ENCODE data around the gene FKBP2. TPM values are rescaled to one million over a fixed set of nuclear protein-coding genes. Genes with fewer than 3 reads are reported as not detected.

Gene FKBP2
- total and polyA plus RNA-seq, 4 donors: 60.8 to 241 (median 124) TPM

DNA sequence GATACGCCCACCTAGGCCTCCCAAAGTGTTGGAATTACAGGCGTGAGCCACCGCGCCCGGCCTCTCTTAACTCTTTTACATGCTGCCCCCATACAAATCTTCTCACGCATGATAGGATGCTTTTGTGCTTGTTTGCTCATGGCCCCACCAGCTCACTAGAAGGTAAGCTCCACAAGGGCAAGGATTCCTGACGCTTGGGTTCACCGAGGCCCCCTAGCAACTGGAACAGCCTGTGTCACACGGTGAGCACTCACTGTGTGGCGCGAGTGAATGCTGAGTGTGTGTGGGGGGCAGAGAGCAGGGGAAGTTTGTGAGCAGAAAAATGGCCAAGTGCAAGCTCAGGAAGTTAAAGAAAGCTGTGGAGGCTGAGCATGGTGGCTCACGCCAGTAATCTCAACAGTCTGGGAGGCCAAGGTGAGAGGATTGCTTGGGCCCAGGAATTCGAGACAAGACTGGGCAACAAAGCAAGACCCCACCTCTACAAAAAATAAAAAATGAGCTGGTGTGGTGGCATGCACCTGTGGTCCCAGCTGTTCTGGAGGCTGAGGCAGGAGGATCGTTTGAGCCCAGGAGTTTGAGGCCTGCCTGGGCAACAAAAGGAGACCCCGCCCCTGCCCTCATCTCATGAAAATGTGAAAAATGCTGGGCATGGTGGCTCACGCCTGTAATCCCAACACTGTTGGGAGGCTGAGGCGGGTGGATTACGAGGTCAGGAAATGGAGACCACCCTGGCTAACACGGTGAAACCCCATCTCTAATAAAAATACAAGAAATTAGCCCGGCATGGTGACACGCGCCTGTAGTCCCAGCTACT lies 41.3 kb downstream of the FKBP2 start (continued):
- TF ChIP-seq ZBTB33 (IDR thresholded peaks at IDR 0.05) (no peak), FOXA1 (IDR thresholded peaks at IDR 0.05) (no peak), JUND (IDR thresholded peaks at IDR 0.05) (no peak), NR2F2 (IDR thresholded peaks at IDR 0.05) (no peak), SP1 (IDR thresholded peaks at IDR 0.05) (no peak), RXRA (IDR thresholded peaks at IDR 0.05) (no peak), HNF4G (IDR thresholded peaks at IDR 0.05) (no peak)
- TF ChIP-seq, protein P1, sequence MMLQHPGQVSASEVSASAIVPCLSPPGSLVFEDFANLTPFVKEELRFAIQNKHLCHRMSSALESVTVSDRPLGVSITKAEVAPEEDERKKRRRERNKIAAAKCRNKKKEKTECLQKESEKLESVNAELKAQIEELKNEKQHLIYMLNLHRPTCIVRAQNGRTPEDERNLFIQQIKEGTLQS (IDR thresholded peaks at IDR 0.05): no peak

GRCh38 chr11:64283092-64283491 lies 42.2 kb downstream of the FKBP2 start:
- Histone ChIP-seq H3K4me3 (ENCODE audit: low read depth in 1 of 3, low read length in 3 of 3) (no peak overlapping the region), H3K9ac (ENCODE audit: low read depth in 1 of 2, low read length in 2 of 2) (peak overlapping the region in 1 of 2 donors; percentile 3), H3K9me3 (ENCODE audit: control insufficient read depth in 4 of 4, low read length in 3 of 4) (no peaks in the 10 kb centered on the region), H3K27me3 (ENCODE audit: control insufficient read depth in 4 of 4, insufficient read depth in 4 of 4, low read length in 3 of 4) (no peaks in the 10 kb centered on the region), H3K4me1 (ENCODE audit: control insufficient read depth in 4 of 4, insufficient read depth in 4 of 4, low read length in 3 of 4) (peaks cover 2 to 27% (median 23%) of the 10 kb centered on the region in 4 donors), H3K27ac (ENCODE audit: low read depth in 1 of 2, low read length in 2 of 2) (no peak overlapping the region), H3K36me3 (ENCODE audit: control insufficient read depth in 4 of 4, insufficient read depth in 3 of 4, low read depth in 1 of 4, low read length in 3 of 4) (peaks cover 0 to 11% (median 4%) of the 10 kb centered on the region in 4 donors)
- WGBS: 93% methylated on average over 3 of the region's 3 CpGs
- TF ChIP-seq YY1 (IDR thresholded peaks at IDR 0.05): no peak
- TF ChIP-seq, protein P2, sequence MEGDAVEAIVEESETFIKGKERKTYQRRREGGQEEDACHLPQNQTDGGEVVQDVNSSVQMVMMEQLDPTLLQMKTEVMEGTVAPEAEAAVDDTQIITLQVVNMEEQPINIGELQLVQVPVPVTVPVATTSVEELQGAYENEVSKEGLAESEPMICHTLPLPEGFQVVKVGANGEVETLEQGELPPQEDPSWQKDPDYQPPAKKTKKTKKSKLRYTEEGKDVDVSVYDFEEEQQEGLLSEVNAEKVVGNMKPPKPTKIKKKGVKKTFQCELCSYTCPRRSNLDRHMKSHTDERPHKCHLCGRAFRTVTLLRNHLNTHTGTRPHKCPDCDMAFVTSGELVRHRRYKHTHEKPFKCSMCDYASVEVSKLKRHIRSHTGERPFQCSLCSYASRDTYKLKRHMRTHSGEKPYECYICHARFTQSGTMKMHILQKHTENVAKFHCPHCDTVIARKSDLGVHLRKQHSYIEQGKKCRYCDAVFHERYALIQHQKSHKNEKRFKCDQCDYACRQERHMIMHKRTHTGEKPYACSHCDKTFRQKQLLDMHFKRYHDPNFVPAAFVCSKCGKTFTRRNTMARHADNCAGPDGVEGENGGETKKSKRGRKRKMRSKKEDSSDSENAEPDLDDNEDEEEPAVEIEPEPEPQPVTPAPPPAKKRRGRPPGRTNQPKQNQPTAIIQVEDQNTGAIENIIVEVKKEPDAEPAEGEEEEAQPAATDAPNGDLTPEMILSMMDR (IDR thresholded peaks at IDR 0.05; ENCODE audit: low read depth, low read length, missing input control): no peak
- TF ChIP-seq, protein P1 (IDR thresholded peaks at IDR 0.05): no peak
- no peak for TF ChIP-seq NR2F2 (IDR thresholded peaks at IDR 0.05)
- no peak for TF ChIP-seq RXRA (IDR thresholded peaks at IDR 0.05)
- TF ChIP-seq FOXA1 (IDR thresholded peaks at IDR 0.05): no peak
- TF ChIP-seq RAD21 (IDR thresholded peaks at IDR 0.05): no peak
- TF ChIP-seq, protein P3, sequence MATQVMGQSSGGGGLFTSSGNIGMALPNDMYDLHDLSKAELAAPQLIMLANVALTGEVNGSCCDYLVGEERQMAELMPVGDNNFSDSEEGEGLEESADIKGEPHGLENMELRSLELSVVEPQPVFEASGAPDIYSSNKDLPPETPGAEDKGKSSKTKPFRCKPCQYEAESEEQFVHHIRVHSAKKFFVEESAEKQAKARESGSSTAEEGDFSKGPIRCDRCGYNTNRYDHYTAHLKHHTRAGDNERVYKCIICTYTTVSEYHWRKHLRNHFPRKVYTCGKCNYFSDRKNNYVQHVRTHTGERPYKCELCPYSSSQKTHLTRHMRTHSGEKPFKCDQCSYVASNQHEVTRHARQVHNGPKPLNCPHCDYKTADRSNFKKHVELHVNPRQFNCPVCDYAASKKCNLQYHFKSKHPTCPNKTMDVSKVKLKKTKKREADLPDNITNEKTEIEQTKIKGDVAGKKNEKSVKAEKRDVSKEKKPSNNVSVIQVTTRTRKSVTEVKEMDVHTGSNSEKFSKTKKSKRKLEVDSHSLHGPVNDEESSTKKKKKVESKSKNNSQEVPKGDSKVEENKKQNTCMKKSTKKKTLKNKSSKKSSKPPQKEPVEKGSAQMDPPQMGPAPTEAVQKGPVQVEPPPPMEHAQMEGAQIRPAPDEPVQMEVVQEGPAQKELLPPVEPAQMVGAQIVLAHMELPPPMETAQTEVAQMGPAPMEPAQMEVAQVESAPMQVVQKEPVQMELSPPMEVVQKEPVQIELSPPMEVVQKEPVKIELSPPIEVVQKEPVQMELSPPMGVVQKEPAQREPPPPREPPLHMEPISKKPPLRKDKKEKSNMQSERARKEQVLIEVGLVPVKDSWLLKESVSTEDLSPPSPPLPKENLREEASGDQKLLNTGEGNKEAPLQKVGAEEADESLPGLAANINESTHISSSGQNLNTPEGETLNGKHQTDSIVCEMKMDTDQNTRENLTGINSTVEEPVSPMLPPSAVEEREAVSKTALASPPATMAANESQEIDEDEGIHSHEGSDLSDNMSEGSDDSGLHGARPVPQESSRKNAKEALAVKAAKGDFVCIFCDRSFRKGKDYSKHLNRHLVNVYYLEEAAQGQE (IDR thresholded peaks at IDR 0.05): no peak
- TF ChIP-seq SP1 (IDR thresholded peaks at IDR 0.05): no peak
- TF ChIP-seq EGR1 (IDR thresholded peaks at IDR 0.05; ENCODE audit: low read depth in 2 of 2): no peak
- TF ChIP-seq, protein P4, sequence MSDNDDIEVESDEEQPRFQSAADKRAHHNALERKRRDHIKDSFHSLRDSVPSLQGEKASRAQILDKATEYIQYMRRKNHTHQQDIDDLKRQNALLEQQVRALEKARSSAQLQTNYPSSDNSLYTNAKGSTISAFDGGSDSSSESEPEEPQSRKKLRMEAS (IDR thresholded peaks at IDR 0.05): no peak
- no peak for TF ChIP-seq TAF1 (conservative IDR thresholded peaks at IDR 0.05)
- TF ChIP-seq FOXA2 (IDR thresholded peaks at IDR 0.05): no peak
- DNase-seq (ENCODE audit: low spot score): no peak

All from liver (tissue), 9 donors.